ENCODE results near the gene CYSTM1. TPM values are rescaled to one million over a fixed set of nuclear protein-coding genes. Genes with fewer than 3 reads are reported as not detected.
"Not testable (repeated sequence)": the region's sequence is repeated elsewhere in the genome, so short reads cannot be mapped to it uniquely, and the experiment has no call there.

CYSTM1 gene
- total RNA-seq, 1 donor from 2014 or later: 11.4 TPM

GRCh38 chr5:140178482-140179116, 3.6 kb downstream of the CYSTM1 start:
- ATAC-seq: no peak

- ATAC-seq: no peak
Observed at GRCh38 chr5:140181002-140181483, 6.1 kb downstream of the CYSTM1 start.

GRCh38 chr5:140181525-140181924, 6.5 kb downstream of the CYSTM1 start:
- no peak for ATAC-seq

GRCh38 chr5:140182075-140182711, 7.2 kb downstream of the CYSTM1 start:
- peak; percentile 58 for ATAC-seq

GRCh38 chr5:140182803-140183367, 7.9 kb downstream of the CYSTM1 start:
- ATAC-seq: peak; percentile 46

GRCh38 chr5:140185409-140185808, 10.4 kb downstream of the CYSTM1 start:
- ATAC-seq: no peak

GRCh38 chr5:140186267-140186671, 11.3 kb downstream of the CYSTM1 start:
- ATAC-seq: no peak

GRCh38 chr5:140189253-140189652, 14.3 kb downstream of the CYSTM1 start:
- ATAC-seq: no peak

GRCh38 chr5:140189977-140190871, 15.2 kb downstream of the CYSTM1 start:
- ATAC-seq: peak; percentile 25

- no peak for ATAC-seq
Observed at GRCh38 chr5:140190872-140191218, 15.9 kb downstream of the CYSTM1 start.

- no peak for ATAC-seq
Observed at GRCh38 chr5:140192715-140193430, 17.9 kb downstream of the CYSTM1 start.

- ATAC-seq: no peak
Observed at GRCh38 chr5:140194662-140195061, 19.7 kb downstream of the CYSTM1 start.

- ATAC-seq: no peak
Observed at GRCh38 chr5:140196115-140196814, 21.3 kb downstream of the CYSTM1 start.

GRCh38 chr5:140197023-140197422, 22.0 kb downstream of the CYSTM1 start:
- ATAC-seq: no peak

GRCh38 chr5:140198915-140199314, 23.9 kb downstream of the CYSTM1 start:
- not testable (repeated sequence) for ATAC-seq

GRCh38 chr5:140202078-140202477, 27.1 kb downstream of the CYSTM1 start:
- ATAC-seq: no peak

GRCh38 chr5:140202610-140203009, 27.6 kb downstream of the CYSTM1 start:
- no peak for ATAC-seq

GRCh38 chr5:140205216-140205615, 30.2 kb downstream of the CYSTM1 start:
- no peak for ATAC-seq

GRCh38 chr5:140205952-140206351, 31.0 kb downstream of the CYSTM1 start:
- no peak for ATAC-seq

GRCh38 chr5:140207250-140207964, 32.4 kb downstream of the CYSTM1 start:
- ATAC-seq: no peak

- no peak for ATAC-seq
Observed at GRCh38 chr5:140208065-140208464, 33.1 kb downstream of the CYSTM1 start.

Data from esophagus mucosa (tissue), 1 donor.